ENCODE measurements around the gene RALGAPB. TPM values are rescaled to one million over a fixed set of nuclear protein-coding genes. Genes with fewer than 3 reads are reported as not detected.

Gene RALGAPB
- total and polyA plus RNA-seq, 2 of the 13 experiments (the other 11 are each of a cell fraction or from before 2014, with no cell fraction given), result 17.6 to 30.6 TPM

DNA sequence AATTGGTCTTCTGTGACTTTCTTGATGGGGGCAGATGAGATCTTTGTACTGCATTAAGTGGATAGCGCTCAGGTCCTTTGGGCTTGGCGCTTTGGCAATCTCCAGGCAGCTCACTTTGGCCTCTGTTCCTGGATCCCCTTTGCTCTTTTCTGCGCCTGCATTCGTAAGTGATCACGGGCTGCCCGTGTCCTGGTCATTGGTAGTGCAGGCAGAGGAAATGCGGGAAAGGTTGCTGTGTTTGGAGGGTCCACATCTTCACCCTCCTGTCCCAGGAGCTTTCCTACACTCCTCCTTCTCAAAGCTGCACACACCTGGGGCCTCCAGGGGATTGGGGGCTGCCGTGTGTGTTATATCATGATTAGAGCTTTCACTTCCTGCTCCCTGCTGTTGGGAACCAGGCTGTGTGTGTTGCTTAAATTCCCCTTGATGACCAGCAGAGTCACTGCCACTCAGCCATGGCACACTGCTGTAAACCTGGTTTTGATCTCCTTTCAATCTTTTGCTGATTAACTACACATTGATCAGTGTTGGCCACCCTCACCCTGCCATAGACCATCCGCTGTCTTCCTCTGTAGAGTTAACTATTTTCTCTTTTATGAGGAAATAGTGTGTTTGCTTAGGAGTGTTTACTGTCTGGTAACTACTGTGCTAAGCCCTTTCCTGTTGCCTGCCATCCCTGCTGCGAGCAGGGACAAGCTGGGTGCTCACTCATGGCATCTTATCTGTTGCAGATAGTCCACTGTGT lies 24.5 kb upstream of the RALGAPB start (continued):
- TF ChIP-seq FOXK1 (CRISPR knock-in tag; IDR thresholded peaks at IDR 0.05; ENCODE audit: borderline replicate concordance, low read depth) (peak; percentile 86; the same call in 1 of the 2 replicates), ZBTB1 (CRISPR knock-in tag; IDR thresholded peaks at IDR 0.05; ENCODE audit: borderline replicate concordance) (no peak), ZNF776 (CRISPR knock-in tag; IDR thresholded peaks at IDR 0.05) (no peak), DNMT1 (CRISPR knock-in tag; IDR thresholded peaks at IDR 0.05) (no peak), ZNF292 (CRISPR knock-in tag; IDR thresholded peaks at IDR 0.05; ENCODE audit: borderline replicate concordance, low read depth) (peak; percentile 91; the same call in 1 of the 2 replicates), KAT7 (CRISPR knock-in tag; IDR thresholded peaks at IDR 0.05; ENCODE audit: borderline replicate concordance) (no peak), RXRB (CRISPR knock-in tag; IDR thresholded peaks at IDR 0.05; ENCODE audit: borderline replicate concordance) (0 out of 2 replicates have a peak, but pooled peaks have one; percentile 64), ZNF570 (CRISPR knock-in tag; IDR thresholded peaks at IDR 0.05; ENCODE audit: borderline replicate concordance) (no peak), RBFOX2 (IDR thresholded peaks at IDR 0.05; ENCODE audit: low read depth, low read length) (no peak), JUND (CRISPR knock-in tag; IDR thresholded peaks at IDR 0.05) (peak; percentile 39; the same call in 1 of the 2 replicates), ZNF30 (CRISPR knock-in tag; IDR thresholded peaks at IDR 0.05) (no peak), TMF1 (CRISPR knock-in tag; IDR thresholded peaks at IDR 0.05; ENCODE audit: low read depth) (0 out of 2 replicates have a peak, but pooled peaks have one; percentile 65), POLR2A (IDR thresholded peaks at IDR 0.05; ENCODE audit: insufficient read depth in 1 of 2, low read depth in 2 of 2, low read length in 2 of 2) (peak; percentile 12 to 36; a peak in 2 of 4 replicates), NFE2L2 (IDR thresholded peaks at IDR 0.05; ENCODE audit: low read length) (no peak), ZNF501 (CRISPR knock-in tag; IDR thresholded peaks at IDR 0.05) (peak; percentile 58; the same call in 1 of the 2 replicates), HMG20B (CRISPR knock-in tag; conservative IDR thresholded peaks at IDR 0.05) (0 out of 2 replicates have a peak, but pooled peaks have one; percentile 18), PAX8 (CRISPR knock-in tag; IDR thresholded peaks at IDR 0.05; ENCODE audit: borderline replicate concordance) (no peak), ZNF547 (CRISPR knock-in tag; IDR thresholded peaks at IDR 0.05) (peak; percentile 77), RBM22 (optimal IDR thresholded peaks at IDR 0.05; ENCODE audit: low read length) (no peak)
- TF ChIP-seq, protein P1, sequence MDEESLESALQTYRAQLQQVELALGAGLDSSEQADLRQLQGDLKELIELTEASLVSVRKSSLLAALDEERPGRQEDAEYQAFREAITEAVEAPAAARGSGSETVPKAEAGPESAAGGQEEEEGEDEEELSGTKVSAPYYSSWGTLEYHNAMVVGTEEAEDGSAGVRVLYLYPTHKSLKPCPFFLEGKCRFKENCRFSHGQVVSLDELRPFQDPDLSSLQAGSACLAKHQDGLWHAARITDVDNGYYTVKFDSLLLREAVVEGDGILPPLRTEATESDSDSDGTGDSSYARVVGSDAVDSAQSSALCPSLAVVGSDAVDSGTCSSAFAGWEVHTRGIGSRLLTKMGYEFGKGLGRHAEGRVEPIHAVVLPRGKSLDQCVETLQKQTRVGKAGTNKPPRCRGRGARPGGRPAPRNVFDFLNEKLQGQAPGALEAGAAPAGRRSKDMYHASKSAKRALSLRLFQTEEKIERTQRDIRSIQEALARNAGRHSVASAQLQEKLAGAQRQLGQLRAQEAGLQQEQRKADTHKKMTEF (CRISPR knock-in tag; IDR thresholded peaks at IDR 0.05), result peak; percentile 74
- TF ChIP-seq, protein P2, sequence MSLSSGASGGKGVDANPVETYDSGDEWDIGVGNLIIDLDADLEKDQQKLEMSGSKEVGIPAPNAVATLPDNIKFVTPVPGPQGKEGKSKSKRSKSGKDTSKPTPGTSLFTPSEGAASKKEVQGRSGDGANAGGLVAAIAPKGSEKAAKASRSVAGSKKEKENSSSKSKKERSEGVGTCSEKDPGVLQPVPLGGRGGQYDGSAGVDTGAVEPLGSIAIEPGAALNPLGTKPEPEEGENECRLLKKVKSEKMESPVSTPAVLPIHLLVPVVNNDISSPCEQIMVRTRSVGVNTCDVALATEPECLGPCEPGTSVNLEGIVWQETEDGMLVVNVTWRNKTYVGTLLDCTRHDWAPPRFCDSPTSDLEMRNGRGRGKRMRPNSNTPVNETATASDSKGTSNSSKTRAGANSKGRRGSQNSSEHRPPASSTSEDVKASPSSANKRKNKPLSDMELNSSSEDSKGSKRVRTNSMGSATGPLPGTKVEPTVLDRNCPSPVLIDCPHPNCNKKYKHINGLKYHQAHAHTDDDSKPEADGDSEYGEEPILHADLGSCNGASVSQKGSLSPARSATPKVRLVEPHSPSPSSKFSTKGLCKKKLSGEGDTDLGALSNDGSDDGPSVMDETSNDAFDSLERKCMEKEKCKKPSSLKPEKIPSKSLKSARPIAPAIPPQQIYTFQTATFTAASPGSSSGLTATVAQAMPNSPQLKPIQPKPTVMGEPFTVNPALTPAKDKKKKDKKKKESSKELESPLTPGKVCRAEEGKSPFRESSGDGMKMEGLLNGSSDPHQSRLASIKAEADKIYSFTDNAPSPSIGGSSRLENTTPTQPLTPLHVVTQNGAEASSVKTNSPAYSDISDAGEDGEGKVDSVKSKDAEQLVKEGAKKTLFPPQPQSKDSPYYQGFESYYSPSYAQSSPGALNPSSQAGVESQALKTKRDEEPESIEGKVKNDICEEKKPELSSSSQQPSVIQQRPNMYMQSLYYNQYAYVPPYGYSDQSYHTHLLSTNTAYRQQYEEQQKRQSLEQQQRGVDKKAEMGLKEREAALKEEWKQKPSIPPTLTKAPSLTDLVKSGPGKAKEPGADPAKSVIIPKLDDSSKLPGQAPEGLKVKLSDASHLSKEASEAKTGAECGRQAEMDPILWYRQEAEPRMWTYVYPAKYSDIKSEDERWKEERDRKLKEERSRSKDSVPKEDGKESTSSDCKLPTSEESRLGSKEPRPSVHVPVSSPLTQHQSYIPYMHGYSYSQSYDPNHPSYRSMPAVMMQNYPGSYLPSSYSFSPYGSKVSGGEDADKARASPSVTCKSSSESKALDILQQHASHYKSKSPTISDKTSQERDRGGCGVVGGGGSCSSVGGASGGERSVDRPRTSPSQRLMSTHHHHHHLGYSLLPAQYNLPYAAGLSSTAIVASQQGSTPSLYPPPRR (CRISPR knock-in tag; IDR thresholded peaks at IDR 0.05; ENCODE audit: borderline replicate concordance), result no peak; the same call in 1 of the 2 replicates
- TF ChIP-seq, protein P3, sequence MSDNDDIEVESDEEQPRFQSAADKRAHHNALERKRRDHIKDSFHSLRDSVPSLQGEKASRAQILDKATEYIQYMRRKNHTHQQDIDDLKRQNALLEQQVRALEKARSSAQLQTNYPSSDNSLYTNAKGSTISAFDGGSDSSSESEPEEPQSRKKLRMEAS (IDR thresholded peaks at IDR 0.05), result 0 out of 2 replicates have a peak, but pooled peaks have one; percentile 18
- TF ChIP-seq, protein P4, sequence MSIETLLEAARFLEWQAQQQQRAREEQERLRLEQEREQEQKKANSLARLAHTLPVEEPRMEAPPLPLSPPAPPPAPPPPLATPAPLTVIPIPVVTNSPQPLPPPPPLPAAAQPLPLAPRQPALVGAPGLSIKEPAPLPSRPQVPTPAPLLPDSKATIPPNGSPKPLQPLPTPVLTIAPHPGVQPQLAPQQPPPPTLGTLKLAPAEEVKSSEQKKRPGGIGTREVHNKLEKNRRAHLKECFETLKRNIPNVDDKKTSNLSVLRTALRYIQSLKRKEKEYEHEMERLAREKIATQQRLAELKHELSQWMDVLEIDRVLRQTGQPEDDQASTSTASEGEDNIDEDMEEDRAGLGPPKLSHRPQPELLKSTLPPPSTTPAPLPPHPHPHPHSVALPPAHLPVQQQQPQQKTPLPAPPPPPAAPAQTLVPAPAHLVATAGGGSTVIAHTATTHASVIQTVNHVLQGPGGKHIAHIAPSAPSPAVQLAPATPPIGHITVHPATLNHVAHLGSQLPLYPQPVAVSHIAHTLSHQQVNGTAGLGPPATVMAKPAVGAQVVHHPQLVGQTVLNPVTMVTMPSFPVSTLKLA (IDR thresholded peaks at IDR 0.05), result no peak
